VCaP (cell line): ENCODE results near the gene RRP9.
"Not testable (repeated sequence)": the region's sequence is repeated elsewhere in the genome, so short reads cannot be mapped to it uniquely, and the experiment has no call there.

Experiments
- H3K27ac ChIP-seq: fragments of 450-650 bp; 2 replicates; pipeline ENCODE4 v1.5.1; 2017
- CTCF ChIP-seq: fragments of 450-650 bp; conservative IDR thresholded peaks from 2 replicates; pipeline ENCODE4 v1.5.1; 2017; ENCODE audit warnings: mild to moderate bottlenecking, moderate library complexity

Gene RRP9

GRCh38 chr3:51931756-51932155 lies 9.9 kb downstream of the RRP9 start:
- no peak overlapping the region for H3K27ac ChIP-seq
- TF ChIP-seq CTCF = no peak

- no peak overlapping the region for H3K27ac ChIP-seq
- no peak for TF ChIP-seq CTCF
These were observed 11.3 kb downstream of the RRP9 start for GRCh38 chr3:51930439-51930838.

- no peak overlapping the region for H3K27ac ChIP-seq
- no peak for TF ChIP-seq CTCF
These were observed 12.2 kb downstream of the RRP9 start for GRCh38 chr3:51929420-51930003.

- not testable (repeated sequence) for H3K27ac ChIP-seq
These were observed 12.7 kb downstream of the RRP9 start for GRCh38 chr3:51928981-51929380.

- no peak overlapping the region for H3K27ac ChIP-seq
- TF ChIP-seq CTCF = no peak
These were observed 13.3 kb downstream of the RRP9 start for GRCh38 chr3:51928438-51928837.

- no peak overlapping the region; the same call in 1 of the 2 replicates for H3K27ac ChIP-seq
- TF ChIP-seq CTCF = no peak
These were observed 14.4 kb downstream of the RRP9 start for GRCh38 chr3:51927061-51927977.

- no peak for TF ChIP-seq CTCF
- no peak overlapping the region for H3K27ac ChIP-seq
These were observed 20.6 kb downstream of the RRP9 start for GRCh38 chr3:51921081-51921578.

- H3K27ac ChIP-seq = no peak overlapping the region
- no peak for TF ChIP-seq CTCF
These were observed 25.3 kb downstream of the RRP9 start for GRCh38 chr3:51916418-51916817.
